PFSK-1 (cell line): ENCODE measurements around the gene ZCWPW1.

ENCODE experiments used
- FOXP2 ChIP-seq: optimal IDR thresholded peaks from 2 replicates; pipeline ENCODE3; 2011; ENCODE audit warnings: borderline replicate concordance, control low read depth, inconsistent platforms; ENCODE audit not compliant: insufficient read depth; ENCODE audit errors: extremely low read length, extremely low read depth
- POLR2AphosphoS5 ChIP-seq: IDR thresholded peaks from 2 replicates; pipeline ENCODE4 v1.6.1; 2012; ENCODE audit warnings: low read depth, mild to moderate bottlenecking, control low read depth, low read length, moderate library complexity
- SIN3A ChIP-seq: IDR thresholded peaks from 2 replicates; pipeline ENCODE4 v1.6.1; 2012; ENCODE audit warnings: mild to moderate bottlenecking, low read length, moderate library complexity, borderline replicate concordance; ENCODE audit not compliant: insufficient read depth
- TAF1 ChIP-seq: IDR thresholded peaks from 2 replicates; pipeline ENCODE4 v1.6.1; 2012; ENCODE audit warnings: low read length, control low read depth, borderline replicate concordance; ENCODE audit not compliant: insufficient read depth
- TF ChIP-seq, protein P1 (sequence below), 2 experiments: IDR thresholded peaks; 2 replicates each; pipeline versions ENCODE4 v1.6.1 to v1.8.0; 2011 to 2012; ENCODE audit warnings: low read depth in 2 of 2, low read length in 2 of 2, control low read depth in 1 of 2, inconsistent platforms in 1 of 2, mild to moderate bottlenecking in 1 of 2, moderate library complexity in 1 of 2; ENCODE audit not compliant: insufficient read depth in 1 of 2

GRCh38 chr7:100452513-100452912, 24.0 kb upstream of the ZCWPW1 start:
- TF ChIP-seq TAF1 (no peak), POLR2AphosphoS5 (no peak), SIN3A (no peak), FOXP2 (no peak)
- TF ChIP-seq, protein P1, sequence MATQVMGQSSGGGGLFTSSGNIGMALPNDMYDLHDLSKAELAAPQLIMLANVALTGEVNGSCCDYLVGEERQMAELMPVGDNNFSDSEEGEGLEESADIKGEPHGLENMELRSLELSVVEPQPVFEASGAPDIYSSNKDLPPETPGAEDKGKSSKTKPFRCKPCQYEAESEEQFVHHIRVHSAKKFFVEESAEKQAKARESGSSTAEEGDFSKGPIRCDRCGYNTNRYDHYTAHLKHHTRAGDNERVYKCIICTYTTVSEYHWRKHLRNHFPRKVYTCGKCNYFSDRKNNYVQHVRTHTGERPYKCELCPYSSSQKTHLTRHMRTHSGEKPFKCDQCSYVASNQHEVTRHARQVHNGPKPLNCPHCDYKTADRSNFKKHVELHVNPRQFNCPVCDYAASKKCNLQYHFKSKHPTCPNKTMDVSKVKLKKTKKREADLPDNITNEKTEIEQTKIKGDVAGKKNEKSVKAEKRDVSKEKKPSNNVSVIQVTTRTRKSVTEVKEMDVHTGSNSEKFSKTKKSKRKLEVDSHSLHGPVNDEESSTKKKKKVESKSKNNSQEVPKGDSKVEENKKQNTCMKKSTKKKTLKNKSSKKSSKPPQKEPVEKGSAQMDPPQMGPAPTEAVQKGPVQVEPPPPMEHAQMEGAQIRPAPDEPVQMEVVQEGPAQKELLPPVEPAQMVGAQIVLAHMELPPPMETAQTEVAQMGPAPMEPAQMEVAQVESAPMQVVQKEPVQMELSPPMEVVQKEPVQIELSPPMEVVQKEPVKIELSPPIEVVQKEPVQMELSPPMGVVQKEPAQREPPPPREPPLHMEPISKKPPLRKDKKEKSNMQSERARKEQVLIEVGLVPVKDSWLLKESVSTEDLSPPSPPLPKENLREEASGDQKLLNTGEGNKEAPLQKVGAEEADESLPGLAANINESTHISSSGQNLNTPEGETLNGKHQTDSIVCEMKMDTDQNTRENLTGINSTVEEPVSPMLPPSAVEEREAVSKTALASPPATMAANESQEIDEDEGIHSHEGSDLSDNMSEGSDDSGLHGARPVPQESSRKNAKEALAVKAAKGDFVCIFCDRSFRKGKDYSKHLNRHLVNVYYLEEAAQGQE (IDR thresholded peaks at IDR 0.05; ENCODE audit: insufficient read depth in 1 of 2, low read depth in 2 of 2, low read length in 2 of 2): no peak
